ENCODE measurements around the gene SV2B. TPM values are rescaled to one million over a fixed set of nuclear protein-coding genes. Genes with fewer than 3 reads are reported as not detected.

The SV2B gene
- total RNA-seq, 1 donor from 2014 or later = not detected

DNA sequence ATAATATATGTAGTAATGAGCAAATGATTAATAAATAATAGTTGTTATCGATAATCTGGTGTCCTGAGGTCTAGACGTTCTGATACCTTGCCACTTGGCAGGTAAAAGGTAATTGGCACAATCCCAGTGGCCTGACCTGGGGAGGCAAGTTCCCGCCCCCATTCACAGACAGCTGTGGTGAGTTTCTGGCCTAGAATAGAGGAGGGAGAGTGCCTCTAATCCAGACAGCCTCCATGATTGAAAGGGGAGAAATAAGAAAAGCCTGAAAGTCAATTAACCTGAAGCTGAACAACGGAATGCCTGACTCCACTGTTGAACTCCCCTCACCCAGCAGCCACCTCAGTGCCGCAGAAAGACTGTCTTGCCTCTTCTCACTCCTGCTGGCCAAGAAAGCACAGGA lies 38.1 kb upstream of the SV2B start:
- peaks cover 5% of the 10 kb centered on the region for H3K9me3 Mint-ChIP-seq (ENCODE audit: unreplicated experiment)
- DNase-seq (ENCODE audit: low read depth) (no peak), FAIRE-seq (no peak)
- no peaks in the 10 kb centered on the region for H3K36me3 Mint-ChIP-seq (ENCODE audit: low read depth, unreplicated experiment)
- no peaks in the 10 kb centered on the region for H3K79me2 ChIP-seq (ENCODE audit: insufficient read depth, low read length)
- TF ChIP-seq EZH2 (IDR thresholded peaks at IDR 0.05; ENCODE audit: insufficient read depth, low read length) = no peak
- TF ChIP-seq, protein P1, sequence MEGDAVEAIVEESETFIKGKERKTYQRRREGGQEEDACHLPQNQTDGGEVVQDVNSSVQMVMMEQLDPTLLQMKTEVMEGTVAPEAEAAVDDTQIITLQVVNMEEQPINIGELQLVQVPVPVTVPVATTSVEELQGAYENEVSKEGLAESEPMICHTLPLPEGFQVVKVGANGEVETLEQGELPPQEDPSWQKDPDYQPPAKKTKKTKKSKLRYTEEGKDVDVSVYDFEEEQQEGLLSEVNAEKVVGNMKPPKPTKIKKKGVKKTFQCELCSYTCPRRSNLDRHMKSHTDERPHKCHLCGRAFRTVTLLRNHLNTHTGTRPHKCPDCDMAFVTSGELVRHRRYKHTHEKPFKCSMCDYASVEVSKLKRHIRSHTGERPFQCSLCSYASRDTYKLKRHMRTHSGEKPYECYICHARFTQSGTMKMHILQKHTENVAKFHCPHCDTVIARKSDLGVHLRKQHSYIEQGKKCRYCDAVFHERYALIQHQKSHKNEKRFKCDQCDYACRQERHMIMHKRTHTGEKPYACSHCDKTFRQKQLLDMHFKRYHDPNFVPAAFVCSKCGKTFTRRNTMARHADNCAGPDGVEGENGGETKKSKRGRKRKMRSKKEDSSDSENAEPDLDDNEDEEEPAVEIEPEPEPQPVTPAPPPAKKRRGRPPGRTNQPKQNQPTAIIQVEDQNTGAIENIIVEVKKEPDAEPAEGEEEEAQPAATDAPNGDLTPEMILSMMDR (IDR thresholded peaks at IDR 0.05; ENCODE audit: insufficient read depth, low read depth, low read length) = no peak
- no peak overlapping the region for H3K9ac ChIP-seq (ENCODE audit: low read length)
- H3K4me3 Mint-ChIP-seq (ENCODE audit: unreplicated experiment) = no peak overlapping the region
- no peak overlapping the region for H3K27ac Mint-ChIP-seq (ENCODE audit: unreplicated experiment)
- H3K27ac ChIP-seq (ENCODE audit: low read depth, low read length) = no peak overlapping the region
- no peak overlapping the region for H2AFZ ChIP-seq (ENCODE audit: low read depth, low read length)
- H3K27me3 ChIP-seq (ENCODE audit: insufficient read depth, low read length) = peaks cover 4% of the 10 kb centered on the region
- H3K9me3 ChIP-seq (ENCODE audit: insufficient read depth, low read depth, low read length) = no peaks in the 10 kb centered on the region
- H3K4me2 ChIP-seq (ENCODE audit: low read length) = no peak overlapping the region
- H3K27me3 Mint-ChIP-seq (ENCODE audit: low read depth, unreplicated experiment) = peaks cover 15% of the 10 kb centered on the region
- no peak overlapping the region for H3K4me3 ChIP-seq (ENCODE audit: insufficient read depth, low read depth, low read length)
- H3K36me3 ChIP-seq (ENCODE audit: insufficient read depth, low read length) = no peaks in the 10 kb centered on the region
- H3K4me1 ChIP-seq (ENCODE audit: insufficient read depth, low read length) = no peaks in the 10 kb centered on the region
- no peaks in the 10 kb centered on the region for H3K4me1 Mint-ChIP-seq (ENCODE audit: low read depth, unreplicated experiment)
- H4K20me1 ChIP-seq (ENCODE audit: insufficient read depth, low read length) = no peaks in the 10 kb centered on the region

DNA sequence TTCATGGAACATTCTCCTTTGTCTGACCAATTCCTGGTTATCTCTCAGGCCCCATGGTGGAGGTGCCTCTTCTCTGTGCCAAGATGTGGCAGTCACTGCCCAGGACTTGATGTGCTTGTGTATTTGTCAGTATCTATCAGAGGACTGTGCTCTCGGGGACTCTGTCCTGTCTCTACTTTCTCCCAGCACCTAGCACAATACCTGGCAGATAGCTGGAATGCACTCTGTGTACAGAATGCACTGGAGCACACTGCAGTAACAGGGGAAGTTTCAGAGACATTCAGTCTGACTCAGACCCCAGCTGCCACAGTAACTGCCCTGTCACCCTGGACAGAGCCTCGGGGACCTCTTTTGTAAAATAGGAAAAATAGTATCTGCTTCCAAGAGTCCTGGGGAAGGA lies 34.6 kb upstream of the SV2B start:
- H3K36me3 Mint-ChIP-seq (ENCODE audit: low read depth, unreplicated experiment) = no peaks in the 10 kb centered on the region
- Histone ChIP-seq H3K9ac (ENCODE audit: low read length) (no peak overlapping the region), H3K79me2 (ENCODE audit: insufficient read depth, low read length) (no peaks in the 10 kb centered on the region), H3K9me3 (ENCODE audit: insufficient read depth, low read depth, low read length) (no peaks in the 10 kb centered on the region), H3K4me2 (ENCODE audit: low read length) (no peak overlapping the region), H3K4me3 (ENCODE audit: insufficient read depth, low read depth, low read length) (no peak overlapping the region), H4K20me1 (ENCODE audit: insufficient read depth, low read length) (no peaks in the 10 kb centered on the region), H3K36me3 (ENCODE audit: insufficient read depth, low read length) (no peaks in the 10 kb centered on the region), H3K4me1 (ENCODE audit: insufficient read depth, low read length) (no peaks in the 10 kb centered on the region), H3K27me3 (ENCODE audit: insufficient read depth, low read length) (no peaks in the 10 kb centered on the region), H2AFZ (ENCODE audit: low read depth, low read length) (no peak overlapping the region), H3K27ac (ENCODE audit: low read depth, low read length) (no peak overlapping the region)
- H3K27me3 Mint-ChIP-seq (ENCODE audit: low read depth, unreplicated experiment) = no peaks in the 10 kb centered on the region
- DNase-seq (ENCODE audit: low read depth) (no peak), FAIRE-seq (no peak)
- H3K9me3 Mint-ChIP-seq (ENCODE audit: unreplicated experiment) = peaks cover 8% of the 10 kb centered on the region
- H3K27ac Mint-ChIP-seq (ENCODE audit: unreplicated experiment) = no peak overlapping the region
- H3K4me1 Mint-ChIP-seq (ENCODE audit: low read depth, unreplicated experiment) = no peaks in the 10 kb centered on the region
- TF ChIP-seq, protein P1 (IDR thresholded peaks at IDR 0.05; ENCODE audit: insufficient read depth, low read depth, low read length) = no peak
- TF ChIP-seq EZH2 (IDR thresholded peaks at IDR 0.05; ENCODE audit: insufficient read depth, low read length) = no peak
- no peak overlapping the region for H3K4me3 Mint-ChIP-seq (ENCODE audit: unreplicated experiment)

DNA sequence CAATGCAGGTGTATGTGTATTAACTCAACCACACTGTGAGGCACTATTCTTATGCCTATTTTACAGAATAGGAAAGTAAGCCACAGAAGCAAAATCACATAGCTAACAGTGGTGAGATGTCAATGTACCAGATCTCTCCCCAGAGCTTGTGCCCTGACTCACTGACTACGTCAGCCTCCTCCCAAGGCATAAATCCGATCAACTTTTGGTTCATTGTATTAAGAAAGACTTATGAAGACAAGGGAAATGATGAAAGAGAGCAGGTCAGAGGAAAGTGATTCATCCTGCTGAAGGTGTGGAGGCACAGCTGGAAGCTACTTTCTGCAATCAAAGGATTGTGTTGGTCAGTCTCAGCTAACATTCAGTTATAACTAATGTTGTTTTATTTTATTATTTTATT lies 33.0 kb upstream of the SV2B start:
- H3K9me3 ChIP-seq (ENCODE audit: insufficient read depth, low read depth, low read length) = no peaks in the 10 kb centered on the region
- Mint-ChIP-seq H3K36me3 (ENCODE audit: low read depth, unreplicated experiment) (no peaks in the 10 kb centered on the region), H3K27me3 (ENCODE audit: low read depth, unreplicated experiment) (no peaks in the 10 kb centered on the region), H3K4me3 (ENCODE audit: unreplicated experiment) (no peak overlapping the region), H3K27ac (ENCODE audit: unreplicated experiment) (no peak overlapping the region), H3K4me1 (ENCODE audit: low read depth, unreplicated experiment) (no peaks in the 10 kb centered on the region), H3K9me3 (ENCODE audit: unreplicated experiment) (peaks cover 8% of the 10 kb centered on the region)
- H3K9ac ChIP-seq (ENCODE audit: low read length) = no peak overlapping the region
- TF ChIP-seq, protein P1 (IDR thresholded peaks at IDR 0.05; ENCODE audit: insufficient read depth, low read depth, low read length) = no peak
- no peak for TF ChIP-seq EZH2 (IDR thresholded peaks at IDR 0.05; ENCODE audit: insufficient read depth, low read length)
- FAIRE-seq (no peak), DNase-seq (ENCODE audit: low read depth) (no peak)
- no peaks in the 10 kb centered on the region for H4K20me1 ChIP-seq (ENCODE audit: insufficient read depth, low read length)
- H3K79me2 ChIP-seq (ENCODE audit: insufficient read depth, low read length) = no peaks in the 10 kb centered on the region
- H3K4me2 ChIP-seq (ENCODE audit: low read length) = no peak overlapping the region
- H2AFZ ChIP-seq (ENCODE audit: low read depth, low read length) = no peak overlapping the region
- H3K4me1 ChIP-seq (ENCODE audit: insufficient read depth, low read length) = no peaks in the 10 kb centered on the region
- no peaks in the 10 kb centered on the region for H3K36me3 ChIP-seq (ENCODE audit: insufficient read depth, low read length)
- H3K4me3 ChIP-seq (ENCODE audit: insufficient read depth, low read depth, low read length) = no peak overlapping the region
- no peak overlapping the region for H3K27ac ChIP-seq (ENCODE audit: low read depth, low read length)
- no peaks in the 10 kb centered on the region for H3K27me3 ChIP-seq (ENCODE audit: insufficient read depth, low read length)

All from astrocyte (in vitro differentiated cells and primary cell).